Metanephros (tissue), 1 donor: Measurements from ENCODE around the gene GSTT2B. TPM values are rescaled to one million over a fixed set of nuclear protein-coding genes. Genes with fewer than 3 reads are reported as not detected.

Experiments used
- total RNA-seq: library from RNA; depleted of rRNA; stranded (reverse); fragments of >200 nt; gene quantifications from one replicate; pipeline ENCODE4 v1.2.3, GENCODE V29; 2014

GSTT2B gene
- 1.5 TPM for total RNA-seq

GRCh38 chr22:23961084-23961771 is at the start of gene GSTT2B:
Gene GSTT2B, minus strand, starts transcription at chr22:23961195. Its CDS starts 64 bp downstream, at chr22:23961131.

GRCh38 chr22:24005201-24005600 is 44.2 kb upstream of the GSTT2B start, which contains the start of gene GSTT4:
Gene GSTT4, minus strand, starts transcription at chr22:24005453. Its CDS starts 97 bp downstream, at chr22:24005356.

GRCh38 chr22:23979557-23980240 is 18.7 kb upstream of the GSTT2B start, which contains the start of gene GSTT2:
Gene GSTT2, plus strand, starts transcription at chr22:23980134.

GRCh38 chr22:23974345-23974744 is 13.3 kb upstream of the GSTT2B start, which contains the start of gene DDT:
Gene DDT, minus strand, starts transcription at chr22:23974441. Its CDS starts 27 bp downstream, at chr22:23974414.

GRCh38 chr22:23966568-23966967 is 5.6 kb upstream of the GSTT2B start, which contains the start of gene DDTL:
Gene DDTL, plus strand, starts transcription at chr22:23966888. Its CDS starts 27 bp downstream, at chr22:23966915.

Other genes with a start within 250 kb of the GSTT2B start
- gene ZNF70, start 210.1 kb downstream of the GSTT2B start, total RNA-seq, result 9.0 TPM
- gene VPREB3, start 206.8 kb downstream of the GSTT2B start, total RNA-seq, result 0.99 TPM
- 1.1 TPM for gene C22orf15, start 198.2 kb downstream of the GSTT2B start, total RNA-seq
- gene CHCHD10, start 193.2 kb downstream of the GSTT2B start, total RNA-seq, result 78.8 TPM
- 36.6 TPM for gene MMP11, start 188.3 kb downstream of the GSTT2B start, total RNA-seq
- 62.9 TPM for gene SMARCB1, start 174.2 kb downstream of the GSTT2B start, total RNA-seq
- gene DERL3, start 122.2 kb downstream of the GSTT2B start, total RNA-seq, result 2.9 TPM
- 41.9 TPM for gene SLC2A11, start 103.3 kb downstream of the GSTT2B start, total RNA-seq
- gene MIF, start 66.8 kb downstream of the GSTT2B start, total RNA-seq, result 356 TPM
- gene DDTL, start 5.7 kb upstream of the GSTT2B start, total RNA-seq, result 2.5 TPM
- 293 TPM for gene DDT, start 13.2 kb upstream of the GSTT2B start, total RNA-seq
- not detected for gene GSTT2, start 18.9 kb upstream of the GSTT2B start, total RNA-seq
- gene GSTT4, start 44.3 kb upstream of the GSTT2B start, total RNA-seq, result not detected
- gene CABIN1, start 50.1 kb upstream of the GSTT2B start, total RNA-seq, result 64.6 TPM
- 5.3 TPM for gene SUSD2, start 220.3 kb upstream of the GSTT2B start, total RNA-seq